GM12875 (cell line): ENCODE measurements around the gene MBD3L5.

ENCODE experiments used
- H3K4me3 ChIP-seq: one replicate; pipeline ENCODE4 v1.5.1; 2011; ENCODE audit warnings: low read depth, low read length, control low read depth
- TF ChIP-seq, protein P1 (sequence below): IDR thresholded peaks from 2 replicates; pipeline ENCODE4 v1.5.1; 2011; ENCODE audit warnings: low read depth, mild to moderate bottlenecking, control low read depth, inconsistent platforms, low read length, moderate library complexity, borderline replicate concordance; ENCODE audit not compliant: insufficient read depth

The MBD3L5 gene

DNA sequence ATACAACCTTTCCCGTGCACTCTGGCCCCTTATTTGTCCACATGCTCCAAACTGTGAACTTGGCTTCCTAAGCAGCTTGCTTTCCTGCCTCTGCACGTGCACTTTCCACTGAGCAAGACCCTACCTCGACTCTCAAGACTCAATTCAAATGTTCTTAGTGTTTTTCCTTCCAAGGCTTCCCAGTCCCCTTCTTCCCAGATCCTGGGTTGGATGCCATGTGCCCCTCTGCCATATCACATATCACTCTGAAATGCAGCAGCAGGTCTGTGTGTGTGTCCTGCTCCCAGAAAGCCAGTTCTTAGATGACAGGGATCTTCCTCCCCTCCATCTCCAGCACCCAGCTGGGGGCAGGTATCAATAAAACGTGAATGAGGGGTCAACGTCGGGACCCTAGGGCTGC lies 42.2 kb downstream of the MBD3L5 start:
- TF ChIP-seq, protein P1, sequence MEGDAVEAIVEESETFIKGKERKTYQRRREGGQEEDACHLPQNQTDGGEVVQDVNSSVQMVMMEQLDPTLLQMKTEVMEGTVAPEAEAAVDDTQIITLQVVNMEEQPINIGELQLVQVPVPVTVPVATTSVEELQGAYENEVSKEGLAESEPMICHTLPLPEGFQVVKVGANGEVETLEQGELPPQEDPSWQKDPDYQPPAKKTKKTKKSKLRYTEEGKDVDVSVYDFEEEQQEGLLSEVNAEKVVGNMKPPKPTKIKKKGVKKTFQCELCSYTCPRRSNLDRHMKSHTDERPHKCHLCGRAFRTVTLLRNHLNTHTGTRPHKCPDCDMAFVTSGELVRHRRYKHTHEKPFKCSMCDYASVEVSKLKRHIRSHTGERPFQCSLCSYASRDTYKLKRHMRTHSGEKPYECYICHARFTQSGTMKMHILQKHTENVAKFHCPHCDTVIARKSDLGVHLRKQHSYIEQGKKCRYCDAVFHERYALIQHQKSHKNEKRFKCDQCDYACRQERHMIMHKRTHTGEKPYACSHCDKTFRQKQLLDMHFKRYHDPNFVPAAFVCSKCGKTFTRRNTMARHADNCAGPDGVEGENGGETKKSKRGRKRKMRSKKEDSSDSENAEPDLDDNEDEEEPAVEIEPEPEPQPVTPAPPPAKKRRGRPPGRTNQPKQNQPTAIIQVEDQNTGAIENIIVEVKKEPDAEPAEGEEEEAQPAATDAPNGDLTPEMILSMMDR, result no peak

DNA sequence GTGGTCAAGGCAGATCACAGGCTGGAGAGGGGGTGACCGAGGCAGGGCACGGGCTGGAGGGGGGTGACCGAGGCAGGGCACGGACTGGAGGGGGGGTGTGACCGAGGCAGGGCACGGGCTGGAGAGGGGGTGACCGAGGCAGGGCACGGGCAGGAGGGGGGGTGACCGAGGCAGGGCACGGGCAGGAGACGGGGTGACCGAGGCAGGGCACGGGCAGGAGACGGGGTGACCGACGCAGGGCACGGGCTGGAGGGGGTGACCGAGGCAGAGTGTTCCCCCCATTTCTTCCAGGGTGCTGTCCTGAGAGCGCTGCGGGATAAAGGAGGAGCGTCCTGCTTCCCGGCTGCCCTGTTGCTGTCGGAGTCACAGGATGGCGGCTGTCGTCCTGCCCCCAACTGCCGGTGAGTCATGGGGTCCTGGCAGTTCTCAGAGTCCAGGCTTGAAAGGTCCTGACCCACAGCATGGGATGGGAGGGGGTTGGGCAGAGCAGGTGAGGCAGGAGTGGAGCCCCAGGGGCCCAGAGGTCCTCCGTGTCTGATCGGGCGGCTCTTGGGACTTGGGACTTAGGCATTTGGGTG lies 44.4 kb downstream of the MBD3L5 start:
- H3K4me3 ChIP-seq, result no peak overlapping the region
- TF ChIP-seq, protein P1, result no peak

More for the DNA sequence above, 42.2 kb downstream of the MBD3L5 start:
- H3K4me3 ChIP-seq, result no peak overlapping the region

DNA sequence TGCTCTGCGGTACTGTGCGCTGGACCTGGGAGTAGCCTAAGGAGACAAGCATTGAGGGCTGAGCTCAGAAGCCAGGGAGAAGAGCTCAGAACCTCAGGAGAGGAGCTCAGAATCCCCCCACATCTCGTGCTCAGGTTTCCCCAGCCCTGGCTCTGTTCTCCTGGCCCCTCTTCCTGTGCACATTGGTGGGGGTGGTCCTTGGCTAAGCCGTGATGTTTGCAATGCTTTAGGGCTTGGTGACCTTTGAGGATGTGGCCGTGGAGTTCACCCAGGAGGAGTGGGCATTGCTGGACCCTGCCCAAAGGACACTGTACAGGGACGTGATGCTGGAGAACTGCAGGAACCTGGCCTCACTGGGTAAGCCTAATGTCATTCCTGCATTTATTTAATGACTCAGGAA lies 45.8 kb downstream of the MBD3L5 start:
- TF ChIP-seq, protein P1, result no peak
- H3K4me3 ChIP-seq, result no peak overlapping the region

DNA sequence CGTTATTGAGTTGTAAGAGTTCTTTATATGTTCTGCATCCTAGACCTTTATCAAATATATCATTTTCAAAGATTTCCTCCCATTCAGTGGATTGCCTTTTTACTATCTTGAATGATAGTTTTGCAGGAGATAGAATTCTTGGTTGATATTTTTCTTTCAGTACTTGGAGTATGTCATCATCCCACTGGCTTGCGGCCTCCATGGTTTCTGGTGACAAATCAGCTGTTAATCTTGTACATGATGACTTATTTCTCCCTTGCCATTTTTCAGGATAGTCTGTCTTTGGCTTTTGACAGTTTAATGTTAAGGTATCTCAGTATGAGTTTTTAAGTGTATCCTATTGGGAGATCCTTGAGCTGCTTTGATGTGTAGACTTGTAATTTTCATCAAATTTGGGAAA lies 47.6 kb downstream of the MBD3L5 start:
- TF ChIP-seq, protein P1, result no peak
- no peak overlapping the region for H3K4me3 ChIP-seq
